ENCODE measurements around the gene ADGRF4. TPM values are rescaled to one million over a fixed set of nuclear protein-coding genes. Genes with fewer than 3 reads are reported as not detected.

ADGRF4 gene
- total and polyA plus RNA-seq, 11 donors: 0.06 to 0.60 (median 0.25) TPM; not detected in 6

DNA sequence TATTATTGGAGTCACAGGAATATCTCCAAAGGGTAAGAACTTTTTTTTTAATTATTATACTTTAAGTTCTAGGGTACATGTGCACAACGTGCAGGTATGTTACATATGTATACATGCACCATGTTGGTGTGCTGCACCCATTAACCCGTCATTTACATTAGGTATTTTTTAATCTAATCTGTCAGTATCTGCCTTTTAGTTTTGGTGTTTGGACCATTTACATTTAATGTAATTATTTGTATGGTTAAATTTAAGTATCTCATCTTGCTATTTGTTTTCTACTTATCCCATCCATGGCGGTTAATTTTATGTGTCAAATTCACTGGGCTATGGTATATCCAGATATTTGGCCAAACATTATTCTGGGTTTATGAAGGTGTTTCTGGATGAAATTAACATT is 68.1 kb downstream of the ADGRF4 start:
- Histone ChIP-seq H3K27ac (no peak overlapping the region), H3K4me3 (no peak overlapping the region), H3K9me3 (peaks cover 0 to 14% (median 4%) of the 10 kb centered on the region in 12 donors), H3K4me1 (no peaks in the 10 kb centered on the region), H3K36me3 (no peaks in the 10 kb centered on the region), H3K27me3 (no peaks in the 10 kb centered on the region)
- TF ChIP-seq, protein P1, sequence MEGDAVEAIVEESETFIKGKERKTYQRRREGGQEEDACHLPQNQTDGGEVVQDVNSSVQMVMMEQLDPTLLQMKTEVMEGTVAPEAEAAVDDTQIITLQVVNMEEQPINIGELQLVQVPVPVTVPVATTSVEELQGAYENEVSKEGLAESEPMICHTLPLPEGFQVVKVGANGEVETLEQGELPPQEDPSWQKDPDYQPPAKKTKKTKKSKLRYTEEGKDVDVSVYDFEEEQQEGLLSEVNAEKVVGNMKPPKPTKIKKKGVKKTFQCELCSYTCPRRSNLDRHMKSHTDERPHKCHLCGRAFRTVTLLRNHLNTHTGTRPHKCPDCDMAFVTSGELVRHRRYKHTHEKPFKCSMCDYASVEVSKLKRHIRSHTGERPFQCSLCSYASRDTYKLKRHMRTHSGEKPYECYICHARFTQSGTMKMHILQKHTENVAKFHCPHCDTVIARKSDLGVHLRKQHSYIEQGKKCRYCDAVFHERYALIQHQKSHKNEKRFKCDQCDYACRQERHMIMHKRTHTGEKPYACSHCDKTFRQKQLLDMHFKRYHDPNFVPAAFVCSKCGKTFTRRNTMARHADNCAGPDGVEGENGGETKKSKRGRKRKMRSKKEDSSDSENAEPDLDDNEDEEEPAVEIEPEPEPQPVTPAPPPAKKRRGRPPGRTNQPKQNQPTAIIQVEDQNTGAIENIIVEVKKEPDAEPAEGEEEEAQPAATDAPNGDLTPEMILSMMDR (IDR thresholded peaks at IDR 0.05): no peak
- no peak for TF ChIP-seq POLR2A (IDR thresholded peaks at IDR 0.05)
- intact Hi-C loops (cut with DNase I): no loop called here
- WGBS, 4 donors: 90 to 95% (median 93%) methylated on average over 3 of the region's 3 CpGs
- DNase-seq (no peak), ATAC-seq (no peak)

- WGBS, 4 donors: 0 to 97% (median 51%) methylated on average over 1 of the region's 1 CpG
- no peak for TF ChIP-seq POLR2A (IDR thresholded peaks at IDR 0.05)
- TF ChIP-seq, protein P1 (IDR thresholded peaks at IDR 0.05): no peak
- DNase-seq (no peak), ATAC-seq (no peak)
- H3K27me3 ChIP-seq: no peaks in the 10 kb centered on the region
- no peaks in the 10 kb centered on the region for H3K4me1 ChIP-seq
- no peak overlapping the region for H3K4me3 ChIP-seq
- H3K36me3 ChIP-seq: no peaks in the 10 kb centered on the region
- H3K27ac ChIP-seq: no peak overlapping the region
- peaks cover 0 to 14% (median 4%) of the 10 kb centered on the region in 12 donors for H3K9me3 ChIP-seq
- intact Hi-C loops (cut with DNase I): no loop called here
Measured at GRCh38 chr6:47767102-47767501, 68.7 kb downstream of the ADGRF4 start.

DNA sequence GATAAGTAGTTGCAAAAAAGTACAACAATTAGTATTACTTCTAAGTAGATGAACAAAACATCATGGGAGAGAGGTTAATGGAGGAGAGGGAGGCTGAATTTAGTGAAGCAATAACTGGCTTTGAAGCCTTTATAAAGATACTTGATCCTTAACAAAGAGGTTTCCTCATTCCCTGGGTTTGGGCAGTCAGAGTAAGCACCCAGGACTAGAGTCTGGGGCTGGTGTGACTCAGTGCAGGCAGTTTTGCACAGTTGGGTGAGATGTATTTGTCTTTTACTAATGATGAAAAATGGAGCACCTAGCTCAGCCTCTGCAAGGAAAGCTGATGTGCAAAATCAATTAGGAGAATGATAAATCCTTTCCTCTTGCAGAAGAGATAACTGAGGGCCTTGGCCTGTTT is 71.6 kb downstream of the ADGRF4 start:
- Histone ChIP-seq H3K4me1 (no peaks in the 10 kb centered on the region), H3K9me3 (peaks cover 0 to 14% (median 4%) of the 10 kb centered on the region in 12 donors), H3K27me3 (no peaks in the 10 kb centered on the region), H3K27ac (no peak overlapping the region), H3K4me3 (no peak overlapping the region), H3K36me3 (no peaks in the 10 kb centered on the region)
- ATAC-seq (no peak), DNase-seq (no peak)
- TF ChIP-seq, protein P1 (IDR thresholded peaks at IDR 0.05): no peak
- TF ChIP-seq POLR2A (IDR thresholded peaks at IDR 0.05): no peak
- intact Hi-C loops (cut with DNase I): no loop called here

Other genes starting within 250 kb of the ADGRF4 start
- gene CD2AP, start 220.8 kb upstream of the ADGRF4 start, total RNA-seq: 10 to 100 TPM in 8 of 9 donors, 1 to 10 TPM in 1; 9.7 to 18.0 (median 13.7) TPM
- 10 to 100 TPM in 1 of 2 donors, 1 to 10 TPM in 1; 6.4 to 10.5 TPM for gene CD2AP, start 220.8 kb upstream of the ADGRF4 start, polyA plus RNA-seq
- gene OPN5, start 83.5 kb downstream of the ADGRF4 start, total RNA-seq: under 1 TPM in 6 of 9 donors, not detected in 3; 0.23 to 0.89 (median 0.45) TPM
- gene OPN5, start 83.5 kb downstream of the ADGRF4 start, polyA plus RNA-seq: under 1 TPM; 0.11 to 0.53 TPM